HG03469 (cell line): Measurements from ENCODE around the gene RGS7BP.

Experiments used
- ATAC-seq: cut with Tn5 transposase; IDR thresholded peaks from one replicate; pipeline ENCODE4 v1.9.1; 2021; ENCODE audit warnings: mild to moderate bottlenecking, moderate library complexity, moderate number of reproducible peaks; ENCODE audit not compliant: unreplicated experiment

The RGS7BP gene

GRCh38 chr5:64505769-64506566 is at the start of gene RGS7BP:
Gene RGS7BP, plus strand, starts transcription at chr5:64506015. Its CDS starts 610 bp downstream, at chr5:64506625.
- ATAC-seq: no peak

- no peak for ATAC-seq
These were observed 48.0 kb upstream of the RGS7BP start for GRCh38 chr5:64457846-64458245.

GRCh38 chr5:64458948-64459347 is 46.9 kb upstream of the RGS7BP start:
- no peak for ATAC-seq

GRCh38 chr5:64462391-64462790 is 43.4 kb upstream of the RGS7BP start:
- no peak for ATAC-seq

GRCh38 chr5:64486163-64486562 is 19.7 kb upstream of the RGS7BP start:
- no peak for ATAC-seq

- ATAC-seq: no peak
These were observed 18.5 kb upstream of the RGS7BP start for GRCh38 chr5:64487283-64487682.

GRCh38 chr5:64489857-64490256 is 16.0 kb upstream of the RGS7BP start:
- no peak for ATAC-seq

- ATAC-seq: no peak
These were observed 8.4 kb upstream of the RGS7BP start for GRCh38 chr5:64497386-64497785.

GRCh38 chr5:64502196-64502595 is 3.6 kb upstream of the RGS7BP start:
- no peak for ATAC-seq

- no peak for ATAC-seq
These were observed 900 bp downstream of the RGS7BP start for GRCh38 chr5:64506567-64507263.

GRCh38 chr5:64507264-64507605 is 1.4 kb downstream of the RGS7BP start:
- ATAC-seq: no peak

GRCh38 chr5:64509828-64510227 is 4.0 kb downstream of the RGS7BP start:
- ATAC-seq: no peak

- no peak for ATAC-seq
These were observed 7.7 kb downstream of the RGS7BP start for GRCh38 chr5:64513492-64513891.

- ATAC-seq: no peak
These were observed 8.8 kb downstream of the RGS7BP start for GRCh38 chr5:64514612-64515011.

- no peak for ATAC-seq
These were observed 10.4 kb downstream of the RGS7BP start for GRCh38 chr5:64516216-64516615.

- ATAC-seq: peak; percentile 88
These were observed 13.0 kb downstream of the RGS7BP start for GRCh38 chr5:64518793-64519192.

GRCh38 chr5:64519263-64519662 is 13.4 kb downstream of the RGS7BP start:
- no peak for ATAC-seq

- no peak for ATAC-seq
These were observed 21.1 kb downstream of the RGS7BP start for GRCh38 chr5:64526734-64527439.

- ATAC-seq: no peak
These were observed 24.3 kb downstream of the RGS7BP start for GRCh38 chr5:64530076-64530475.

- no peak for ATAC-seq
These were observed 26.4 kb downstream of the RGS7BP start for GRCh38 chr5:64532212-64532611.

GRCh38 chr5:64532657-64533056 is 26.8 kb downstream of the RGS7BP start:
- no peak for ATAC-seq

GRCh38 chr5:64534033-64534432 is 28.2 kb downstream of the RGS7BP start:
- ATAC-seq: no peak
